ENCODE measurements around the gene MACROD2. TPM values are rescaled to one million over a fixed set of nuclear protein-coding genes. Genes with fewer than 3 reads are reported as not detected.

MACROD2 gene
- total and polyA plus RNA-seq, 2 experiments from 2014 or later: 2.8 to 4.3 TPM

DNA sequence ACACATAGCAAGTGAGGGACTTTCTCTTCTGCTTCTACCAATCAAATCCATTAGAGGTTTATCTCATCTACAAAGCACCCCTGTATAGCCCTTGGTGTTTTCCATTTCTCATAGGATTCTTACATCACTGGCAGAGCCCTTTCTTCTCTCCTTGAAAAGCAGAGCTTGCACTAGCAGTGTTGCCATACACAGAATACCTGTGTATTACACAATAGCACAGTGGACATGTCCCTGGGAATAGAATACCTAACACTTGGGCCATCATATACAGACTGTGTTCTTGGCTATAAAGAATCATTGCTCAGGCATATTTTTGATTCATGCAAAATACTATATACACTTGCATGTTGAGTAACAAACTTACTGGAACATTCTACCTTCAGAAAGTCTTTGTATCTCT, 1996.0 kb downstream of the MACROD2 start:
- Histone ChIP-seq H3F3A (replicated peaks; ENCODE audit: low read depth) (no peaks in the 10 kb centered on the region), H4K20me1 (replicated peaks; ENCODE audit: insufficient read depth) (no peaks in the 10 kb centered on the region), H3K79me2 (replicated peaks; ENCODE audit: insufficient read depth) (no peaks in the 10 kb centered on the region), H3K9me2 (ENCODE audit: insufficient read depth) (no peaks in the 10 kb centered on the region), H3K4me2 (no peak overlapping the region), H3K27me3 (ENCODE audit: insufficient read depth) (no peaks in the 10 kb centered on the region), H3K4me3 (no peak overlapping the region), H3K36me3 (ENCODE audit: insufficient read depth) (no peaks in the 10 kb centered on the region), H3K4me1 (ENCODE audit: insufficient read depth) (peaks cover 14% of the 10 kb centered on the region; the same call in 1 of the 2 replicates), H2AFZ (no peak overlapping the region), H3K27ac (ENCODE audit: low read depth) (no peak overlapping the region)
- H3K27ac Mint-ChIP-seq: no peak overlapping the region
- DNase-seq (ENCODE audit: low spot score): no peak
- H3K36me3 Mint-ChIP-seq (ENCODE audit: low read depth): peaks cover 6% of the 10 kb centered on the region; the same call in 2 of the 3 replicates
- no peak for ATAC-seq
- peaks cover 8% of the 10 kb centered on the region for H3K4me1 Mint-ChIP-seq
- no peak overlapping the region for H3K4me3 Mint-ChIP-seq
- no peaks in the 10 kb centered on the region for H3K27me3 Mint-ChIP-seq (ENCODE audit: insufficient read depth, low read depth, poor library complexity)
- TF ChIP-seq, protein P1, sequence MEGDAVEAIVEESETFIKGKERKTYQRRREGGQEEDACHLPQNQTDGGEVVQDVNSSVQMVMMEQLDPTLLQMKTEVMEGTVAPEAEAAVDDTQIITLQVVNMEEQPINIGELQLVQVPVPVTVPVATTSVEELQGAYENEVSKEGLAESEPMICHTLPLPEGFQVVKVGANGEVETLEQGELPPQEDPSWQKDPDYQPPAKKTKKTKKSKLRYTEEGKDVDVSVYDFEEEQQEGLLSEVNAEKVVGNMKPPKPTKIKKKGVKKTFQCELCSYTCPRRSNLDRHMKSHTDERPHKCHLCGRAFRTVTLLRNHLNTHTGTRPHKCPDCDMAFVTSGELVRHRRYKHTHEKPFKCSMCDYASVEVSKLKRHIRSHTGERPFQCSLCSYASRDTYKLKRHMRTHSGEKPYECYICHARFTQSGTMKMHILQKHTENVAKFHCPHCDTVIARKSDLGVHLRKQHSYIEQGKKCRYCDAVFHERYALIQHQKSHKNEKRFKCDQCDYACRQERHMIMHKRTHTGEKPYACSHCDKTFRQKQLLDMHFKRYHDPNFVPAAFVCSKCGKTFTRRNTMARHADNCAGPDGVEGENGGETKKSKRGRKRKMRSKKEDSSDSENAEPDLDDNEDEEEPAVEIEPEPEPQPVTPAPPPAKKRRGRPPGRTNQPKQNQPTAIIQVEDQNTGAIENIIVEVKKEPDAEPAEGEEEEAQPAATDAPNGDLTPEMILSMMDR (conservative IDR thresholded peaks at IDR 0.05; ENCODE audit: low read depth in 2 of 2): no peak
- TF ChIP-seq, protein P2, sequence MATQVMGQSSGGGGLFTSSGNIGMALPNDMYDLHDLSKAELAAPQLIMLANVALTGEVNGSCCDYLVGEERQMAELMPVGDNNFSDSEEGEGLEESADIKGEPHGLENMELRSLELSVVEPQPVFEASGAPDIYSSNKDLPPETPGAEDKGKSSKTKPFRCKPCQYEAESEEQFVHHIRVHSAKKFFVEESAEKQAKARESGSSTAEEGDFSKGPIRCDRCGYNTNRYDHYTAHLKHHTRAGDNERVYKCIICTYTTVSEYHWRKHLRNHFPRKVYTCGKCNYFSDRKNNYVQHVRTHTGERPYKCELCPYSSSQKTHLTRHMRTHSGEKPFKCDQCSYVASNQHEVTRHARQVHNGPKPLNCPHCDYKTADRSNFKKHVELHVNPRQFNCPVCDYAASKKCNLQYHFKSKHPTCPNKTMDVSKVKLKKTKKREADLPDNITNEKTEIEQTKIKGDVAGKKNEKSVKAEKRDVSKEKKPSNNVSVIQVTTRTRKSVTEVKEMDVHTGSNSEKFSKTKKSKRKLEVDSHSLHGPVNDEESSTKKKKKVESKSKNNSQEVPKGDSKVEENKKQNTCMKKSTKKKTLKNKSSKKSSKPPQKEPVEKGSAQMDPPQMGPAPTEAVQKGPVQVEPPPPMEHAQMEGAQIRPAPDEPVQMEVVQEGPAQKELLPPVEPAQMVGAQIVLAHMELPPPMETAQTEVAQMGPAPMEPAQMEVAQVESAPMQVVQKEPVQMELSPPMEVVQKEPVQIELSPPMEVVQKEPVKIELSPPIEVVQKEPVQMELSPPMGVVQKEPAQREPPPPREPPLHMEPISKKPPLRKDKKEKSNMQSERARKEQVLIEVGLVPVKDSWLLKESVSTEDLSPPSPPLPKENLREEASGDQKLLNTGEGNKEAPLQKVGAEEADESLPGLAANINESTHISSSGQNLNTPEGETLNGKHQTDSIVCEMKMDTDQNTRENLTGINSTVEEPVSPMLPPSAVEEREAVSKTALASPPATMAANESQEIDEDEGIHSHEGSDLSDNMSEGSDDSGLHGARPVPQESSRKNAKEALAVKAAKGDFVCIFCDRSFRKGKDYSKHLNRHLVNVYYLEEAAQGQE (IDR thresholded peaks at IDR 0.05; ENCODE audit: unreplicated experiment): no peak
- TF ChIP-seq, protein P3, sequence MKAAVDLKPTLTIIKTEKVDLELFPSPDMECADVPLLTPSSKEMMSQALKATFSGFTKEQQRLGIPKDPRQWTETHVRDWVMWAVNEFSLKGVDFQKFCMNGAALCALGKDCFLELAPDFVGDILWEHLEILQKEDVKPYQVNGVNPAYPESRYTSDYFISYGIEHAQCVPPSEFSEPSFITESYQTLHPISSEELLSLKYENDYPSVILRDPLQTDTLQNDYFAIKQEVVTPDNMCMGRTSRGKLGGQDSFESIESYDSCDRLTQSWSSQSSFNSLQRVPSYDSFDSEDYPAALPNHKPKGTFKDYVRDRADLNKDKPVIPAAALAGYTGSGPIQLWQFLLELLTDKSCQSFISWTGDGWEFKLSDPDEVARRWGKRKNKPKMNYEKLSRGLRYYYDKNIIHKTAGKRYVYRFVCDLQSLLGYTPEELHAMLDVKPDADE (IDR thresholded peaks at IDR 0.05): no peak
- no peak for TF ChIP-seq ZNF331 (CRISPR knock-in tag; IDR thresholded peaks at IDR 0.05; ENCODE audit: low read depth)
- TF ChIP-seq POLR2AphosphoS5 (IDR thresholded peaks at IDR 0.05; ENCODE audit: low read depth): no peak
- TF ChIP-seq, protein P4, sequence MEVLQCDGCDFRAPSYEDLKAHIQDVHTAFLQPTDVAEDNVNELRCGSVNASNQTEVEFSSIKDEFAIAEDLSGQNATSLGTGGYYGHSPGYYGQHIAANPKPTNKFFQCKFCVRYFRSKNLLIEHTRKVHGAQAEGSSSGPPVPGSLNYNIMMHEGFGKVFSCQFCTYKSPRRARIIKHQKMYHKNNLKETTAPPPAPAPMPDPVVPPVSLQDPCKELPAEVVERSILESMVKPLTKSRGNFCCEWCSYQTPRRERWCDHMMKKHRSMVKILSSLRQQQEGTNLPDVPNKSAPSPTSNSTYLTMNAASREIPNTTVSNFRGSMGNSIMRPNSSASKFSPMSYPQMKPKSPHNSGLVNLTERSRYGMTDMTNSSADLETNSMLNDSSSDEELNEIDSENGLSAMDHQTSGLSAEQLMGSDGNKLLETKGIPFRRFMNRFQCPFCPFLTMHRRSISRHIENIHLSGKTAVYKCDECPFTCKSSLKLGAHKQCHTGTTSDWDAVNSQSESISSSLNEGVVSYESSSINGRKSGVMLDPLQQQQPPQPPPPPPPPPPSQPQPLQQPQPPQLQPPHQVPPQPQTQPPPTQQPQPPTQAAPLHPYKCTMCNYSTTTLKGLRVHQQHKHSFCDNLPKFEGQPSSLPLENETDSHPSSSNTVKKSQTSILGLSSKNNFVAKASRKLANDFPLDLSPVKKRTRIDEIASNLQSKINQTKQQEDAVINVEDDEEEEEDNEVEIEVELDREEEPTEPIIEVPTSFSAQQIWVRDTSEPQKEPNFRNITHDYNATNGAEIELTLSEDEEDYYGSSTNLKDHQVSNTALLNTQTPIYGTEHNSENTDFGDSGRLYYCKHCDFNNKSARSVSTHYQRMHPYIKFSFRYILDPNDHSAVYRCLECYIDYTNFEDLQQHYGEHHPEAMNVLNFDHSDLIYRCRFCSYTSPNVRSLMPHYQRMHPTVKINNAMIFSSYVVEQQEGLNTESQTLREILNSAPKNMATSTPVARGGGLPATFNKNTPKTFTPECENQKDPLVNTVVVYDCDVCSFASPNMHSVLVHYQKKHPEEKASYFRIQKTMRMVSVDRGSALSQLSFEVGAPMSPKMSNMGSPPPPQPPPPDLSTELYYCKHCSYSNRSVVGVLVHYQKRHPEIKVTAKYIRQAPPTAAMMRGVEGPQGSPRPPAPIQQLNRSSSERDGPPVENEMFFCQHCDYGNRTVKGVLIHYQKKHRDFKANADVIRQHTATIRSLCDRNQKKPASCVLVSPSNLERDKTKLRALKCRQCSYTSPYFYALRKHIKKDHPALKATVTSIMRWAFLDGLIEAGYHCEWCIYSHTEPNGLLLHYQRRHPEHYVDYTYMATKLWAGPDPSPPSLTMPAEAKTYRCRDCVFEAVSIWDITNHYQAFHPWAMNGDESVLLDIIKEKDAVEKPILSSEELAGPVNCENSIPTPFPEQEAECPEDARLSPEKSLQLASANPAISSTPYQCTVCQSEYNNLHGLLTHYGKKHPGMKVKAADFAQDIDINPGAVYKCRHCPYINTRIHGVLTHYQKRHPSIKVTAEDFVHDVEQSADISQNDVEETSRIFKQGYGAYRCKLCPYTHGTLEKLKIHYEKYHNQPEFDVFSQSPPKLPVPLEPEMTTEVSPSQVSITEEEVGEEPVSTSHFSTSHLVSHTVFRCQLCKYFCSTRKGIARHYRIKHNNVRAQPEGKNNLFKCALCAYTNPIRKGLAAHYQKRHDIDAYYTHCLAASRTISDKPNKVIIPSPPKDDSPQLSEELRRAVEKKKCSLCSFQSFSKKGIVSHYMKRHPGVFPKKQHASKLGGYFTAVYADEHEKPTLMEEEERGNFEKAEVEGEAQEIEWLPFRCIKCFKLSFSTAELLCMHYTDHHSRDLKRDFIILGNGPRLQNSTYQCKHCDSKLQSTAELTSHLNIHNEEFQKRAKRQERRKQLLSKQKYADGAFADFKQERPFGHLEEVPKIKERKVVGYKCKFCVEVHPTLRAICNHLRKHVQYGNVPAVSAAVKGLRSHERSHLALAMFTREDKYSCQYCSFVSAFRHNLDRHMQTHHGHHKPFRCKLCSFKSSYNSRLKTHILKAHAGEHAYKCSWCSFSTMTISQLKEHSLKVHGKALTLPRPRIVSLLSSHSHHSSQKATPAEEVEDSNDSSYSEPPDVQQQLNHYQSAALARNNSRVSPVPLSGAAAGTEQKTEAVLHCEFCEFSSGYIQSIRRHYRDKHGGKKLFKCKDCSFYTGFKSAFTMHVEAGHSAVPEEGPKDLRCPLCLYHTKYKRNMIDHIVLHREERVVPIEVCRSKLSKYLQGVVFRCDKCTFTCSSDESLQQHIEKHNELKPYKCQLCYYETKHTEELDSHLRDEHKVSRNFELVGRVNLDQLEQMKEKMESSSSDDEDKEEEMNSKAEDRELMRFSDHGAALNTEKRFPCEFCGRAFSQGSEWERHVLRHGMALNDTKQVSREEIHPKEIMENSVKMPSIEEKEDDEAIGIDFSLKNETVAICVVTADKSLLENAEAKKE (CRISPR knock-in tag; IDR thresholded peaks at IDR 0.05): no peak
- TF ChIP-seq STAT1 (IDR thresholded peaks at IDR 0.05; ENCODE audit: unreplicated experiment): no peak
- no peak for TF ChIP-seq EZH2phosphoT487 (IDR thresholded peaks at IDR 0.05; ENCODE audit: unreplicated experiment)
- no peak for TF ChIP-seq ZNF114 (CRISPR knock-in tag; IDR thresholded peaks at IDR 0.05)
- no peak for TF ChIP-seq JUNB (IDR thresholded peaks at IDR 0.05; ENCODE audit: unreplicated experiment)
- TF ChIP-seq EZH2 (IDR thresholded peaks at IDR 0.05; ENCODE audit: low read depth, unreplicated experiment): no peak
- TF ChIP-seq CREB1 (CRISPR knock-in tag; IDR thresholded peaks at IDR 0.05; ENCODE audit: low read depth): no peak
- no peak for TF ChIP-seq NANOG (IDR thresholded peaks at IDR 0.05; ENCODE audit: borderline replicate concordance)
- H3K9me3 Mint-ChIP-seq: peaks cover 6% of the 10 kb centered on the region

Data from GM23338 (cell line).